OCI-LY7 (cell line): ENCODE data around the gene IQGAP2. TPM values are rescaled to one million over a fixed set of nuclear protein-coding genes. Genes with fewer than 3 reads are reported as not detected.

Experiments
- BruUV-seq: library from RNA; stranded (reverse); fragments of 400-500 nt; replicated peaks from 2 replicates; lab custom pipeline; 2021; lab: Mats Ljungman, UMichigan
- CTCF ChIA-PET: fragments of 300-600 bp; sonication (Branson Sonifier 250); formaldehyde crosslinking; loops from one replicate; lab custom pipeline; 2022; ENCODE audit warnings: antibody characterized with exemption; ENCODE audit not compliant: unreplicated experiment; lab: Charles Lee
- POLR2A ChIA-PET: fragments of 300-600 bp; sonication (Branson Sonifier 250); formaldehyde crosslinking; loops from one replicate; lab custom pipeline; 2022; ENCODE audit warnings: antibody characterized with exemption; lab: Charles Lee
- DNase-seq: peaks from one replicate; pipeline ENCODE4 v3.0.0-alpha.2; 2015; ENCODE audit warnings: low spot score
- H2AFZ ChIP-seq: fragments of 200-600 bp; sonication (generic), shearing (Covaris generic); 2 replicates; pipeline ENCODE4 v1.6.1; 2014; ENCODE audit warnings: mild to moderate bottlenecking, antibody characterized with exemption, low read length, moderate library complexity
- H3K27ac ChIP-seq: fragments of 200-600 bp; sonication (generic); 2 replicates; pipeline ENCODE4 v1.5.1; 2014; ENCODE audit warnings: mixed run types, low read depth, mild to moderate bottlenecking, moderate library complexity, low read length, inconsistent platforms; ENCODE audit not compliant: poor library complexity, severe bottlenecking
- H3K36me3 ChIP-seq: fragments of 200-600 bp; sonication (generic); 2 replicates; pipeline ENCODE4 v1.6.1; 2014; ENCODE audit warnings: mild to moderate bottlenecking, antibody characterized with exemption, low read length, moderate library complexity, mixed read lengths; ENCODE audit not compliant: insufficient read depth
- H3K4me1 ChIP-seq: fragments of 200-600 bp; sonication (generic); 2 replicates; pipeline ENCODE4 v1.5.1; 2014; ENCODE audit warnings: mild to moderate bottlenecking, low read length; ENCODE audit not compliant: insufficient read depth, poor library complexity, severe bottlenecking
- H3K4me2 ChIP-seq: fragments of 200-600 bp; sonication (generic); 2 replicates; pipeline ENCODE4 v1.6.1; 2014; ENCODE audit warnings: mild to moderate bottlenecking, low read length
- H3K4me3 ChIP-seq: fragments of 200-600 bp; sonication (generic); 2 replicates; pipeline ENCODE4 v1.5.1; 2014; ENCODE audit warnings: mild to moderate bottlenecking, low read depth, low read length; ENCODE audit not compliant: poor library complexity, severe bottlenecking
- H3K79me2 ChIP-seq: fragments of 200-600 bp; sonication (generic); 2 replicates; pipeline ENCODE4 v1.6.1; 2016; ENCODE audit warnings: low read depth, mild to moderate bottlenecking, low read length, moderate library complexity, mixed read lengths; ENCODE audit not compliant: insufficient read depth
- H3K9me2 ChIP-seq: fragments of 200-600 bp; sonication (generic); 2 replicates; pipeline ENCODE4 v1.6.1; 2016; ENCODE audit warnings: mild to moderate bottlenecking, low read length, mixed read lengths; ENCODE audit not compliant: insufficient read depth
- H3K9me3 ChIP-seq: fragments of 200-600 bp; sonication (generic); 2 replicates; pipeline ENCODE4 v1.6.1; 2014; ENCODE audit warnings: mild to moderate bottlenecking, mixed run types, low read length, mixed read lengths
- H4K20me1 ChIP-seq: fragments of 200-600 bp; sonication (generic); 2 replicates; pipeline ENCODE4 v1.6.1; 2014; ENCODE audit warnings: mild to moderate bottlenecking, antibody characterized with exemption, low read length, moderate library complexity, mixed read lengths; ENCODE audit not compliant: insufficient read depth
- CTCF ChIP-seq: fragments of 200-600 bp; sonication (generic); conservative IDR thresholded peaks from 2 replicates; pipeline ENCODE4 v1.5.1; 2014; ENCODE audit warnings: mild to moderate bottlenecking, antibody characterized with exemption, low read length, moderate library complexity, mixed read lengths
- EZH2phosphoT487 ChIP-seq: fragments of 200-600 bp; sonication (generic); IDR thresholded peaks from 2 replicates; pipeline ENCODE4 v1.6.1; 2018; ENCODE audit warnings: low read depth, borderline replicate concordance, mild to moderate bottlenecking, mixed run types, antibody characterized with exemption, low read length, moderate library complexity, mixed read lengths
- intact Hi-C: fragments of 100-400 bp; cut with micrococcal nuclease; formaldehyde crosslinking; loops from one replicate; pipeline ENCODE4 v1.10.0; 2022; ENCODE audit not compliant: unreplicated experiment
- total RNA-seq, 2 experiments: library from RNA; depleted of rRNA in 1 of 2; stranded (reverse); fragments of >200 nt in 1 of 2; shearing (Covaris generic) in 1 of 2; gene quantifications; 2 replicates each; pipeline ENCODE4 v1.2.3, GENCODE V29; 2014 to 2022

Gene IQGAP2
- total RNA-seq, 2 experiments from 2014 or later: 30.0 to 50.2 TPM

- Histone ChIP-seq H3K36me3 (peaks cover 14% of the 10 kb centered on the region; the same call in 1 of the 2 replicates), H3K9me2 (no peaks in the 10 kb centered on the region), H3K4me2 (no peak overlapping the region), H3K27ac (no peak overlapping the region), H4K20me1 (no peaks in the 10 kb centered on the region), H3K9me3 (peaks cover 19% of the 10 kb centered on the region; the same call in 1 of the 2 replicates), H3K4me3 (no peak overlapping the region), H3K79me2 (peaks cover 32% of the 10 kb centered on the region; the same call in 1 of the 2 replicates), H2AFZ (no peak overlapping the region), H3K4me1 (no peaks in the 10 kb centered on the region)
- no TSS peak for BruUV-seq
- CTCF ChIA-PET: no interaction called here
- DNase-seq: no peak
- intact Hi-C loops: no loop called here
- no peak for TF ChIP-seq EZH2phosphoT487
- TF ChIP-seq CTCF: no peak
- POLR2A ChIA-PET: interaction anchor here (0.7 to 0.8 kb wide), 3 partner anchors 15 to 166 kb away, joined by 3 read pairs; no protein-coding TSS in a partner anchor
Observed at GRCh38 chr5:76439201-76439600, 36.1 kb downstream of the IQGAP2 start.

- Histone ChIP-seq H4K20me1 (no peaks in the 10 kb centered on the region), H3K27ac (no peak overlapping the region), H3K4me1 (no peaks in the 10 kb centered on the region), H3K9me3 (peaks cover 19% of the 10 kb centered on the region; the same call in 1 of the 2 replicates), H2AFZ (no peak overlapping the region), H3K4me3 (no peak overlapping the region), H3K4me2 (no peak overlapping the region), H3K79me2 (peaks cover 32% of the 10 kb centered on the region; the same call in 1 of the 2 replicates), H3K9me2 (no peaks in the 10 kb centered on the region), H3K36me3 (peaks cover 14% of the 10 kb centered on the region; the same call in 1 of the 2 replicates)
- TF ChIP-seq EZH2phosphoT487 (no peak), CTCF (no peak)
- ChIA-PET POLR2A (interaction anchor here (0.8 kb wide), 1 partner anchor 16 kb away, joined by 3 read pairs; no protein-coding TSS in a partner anchor), CTCF (no interaction called here)
- intact Hi-C loops: no loop called here
- no peak for DNase-seq
- no TSS peak for BruUV-seq
Observed at GRCh38 chr5:76439929-76440328, 36.8 kb downstream of the IQGAP2 start.

- no TSS peak for BruUV-seq
- Histone ChIP-seq H2AFZ (no peak overlapping the region), H3K9me3 (peaks cover 12% of the 10 kb centered on the region; the same call in 1 of the 2 replicates), H3K4me2 (no peak overlapping the region), H3K27ac (no peak overlapping the region), H3K4me1 (no peaks in the 10 kb centered on the region), H3K4me3 (no peak overlapping the region), H4K20me1 (no peaks in the 10 kb centered on the region), H3K36me3 (peaks cover 14% of the 10 kb centered on the region; the same call in 1 of the 2 replicates), H3K9me2 (no peaks in the 10 kb centered on the region), H3K79me2 (peaks cover 32% of the 10 kb centered on the region; the same call in 1 of the 2 replicates)
- intact Hi-C loops: no loop called here
- CTCF ChIA-PET: no interaction called here
- DNase-seq: no peak
- TF ChIP-seq EZH2phosphoT487: no peak
- TF ChIP-seq CTCF: no peak
- POLR2A ChIA-PET: no interaction called here
Observed at GRCh38 chr5:76441101-76441500, 38.0 kb downstream of the IQGAP2 start.
